Measurements from ENCODE around the gene WDR7.

WDR7 gene

DNA sequence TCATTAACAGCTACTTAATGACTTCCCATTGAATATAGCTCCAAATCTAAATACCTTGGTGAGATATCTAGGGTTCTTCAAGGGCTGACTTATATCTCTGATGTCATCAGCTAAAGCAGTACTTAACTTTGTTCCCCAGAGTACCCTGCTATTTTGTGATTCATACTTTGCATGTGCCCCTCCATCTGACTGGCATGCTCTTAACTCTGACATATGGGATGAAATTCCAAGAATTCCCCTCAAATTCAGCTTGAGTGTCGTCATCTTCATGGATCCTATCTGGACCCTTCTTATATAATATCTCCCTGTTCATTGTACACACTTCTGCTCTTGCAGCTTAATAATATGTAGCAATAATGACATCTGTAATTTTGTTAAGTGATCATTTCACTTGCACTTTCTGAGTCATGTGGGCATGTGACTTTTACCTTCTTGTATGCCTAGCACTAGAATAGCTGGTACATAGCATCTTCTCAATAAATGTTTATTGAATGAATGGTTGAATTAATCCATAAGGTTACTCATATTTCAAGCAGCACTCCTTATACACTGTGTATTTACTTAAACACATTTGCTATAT lies 172.9 kb downstream of the WDR7 start:
- DNase-seq (ENCODE audit: low read depth, low spot score) = no peak
- TF ChIP-seq, protein P1, sequence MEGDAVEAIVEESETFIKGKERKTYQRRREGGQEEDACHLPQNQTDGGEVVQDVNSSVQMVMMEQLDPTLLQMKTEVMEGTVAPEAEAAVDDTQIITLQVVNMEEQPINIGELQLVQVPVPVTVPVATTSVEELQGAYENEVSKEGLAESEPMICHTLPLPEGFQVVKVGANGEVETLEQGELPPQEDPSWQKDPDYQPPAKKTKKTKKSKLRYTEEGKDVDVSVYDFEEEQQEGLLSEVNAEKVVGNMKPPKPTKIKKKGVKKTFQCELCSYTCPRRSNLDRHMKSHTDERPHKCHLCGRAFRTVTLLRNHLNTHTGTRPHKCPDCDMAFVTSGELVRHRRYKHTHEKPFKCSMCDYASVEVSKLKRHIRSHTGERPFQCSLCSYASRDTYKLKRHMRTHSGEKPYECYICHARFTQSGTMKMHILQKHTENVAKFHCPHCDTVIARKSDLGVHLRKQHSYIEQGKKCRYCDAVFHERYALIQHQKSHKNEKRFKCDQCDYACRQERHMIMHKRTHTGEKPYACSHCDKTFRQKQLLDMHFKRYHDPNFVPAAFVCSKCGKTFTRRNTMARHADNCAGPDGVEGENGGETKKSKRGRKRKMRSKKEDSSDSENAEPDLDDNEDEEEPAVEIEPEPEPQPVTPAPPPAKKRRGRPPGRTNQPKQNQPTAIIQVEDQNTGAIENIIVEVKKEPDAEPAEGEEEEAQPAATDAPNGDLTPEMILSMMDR (IDR thresholded peaks at IDR 0.05; ENCODE audit: low read depth, low read length) = no peak
- in situ Hi-C loops (cut with HindIII; ENCODE audit: low sequenced_read_pairs) = no loop called here
- no peak overlapping the region for H3K4me3 ChIP-seq (ENCODE audit: low read depth, low read length)

DNA sequence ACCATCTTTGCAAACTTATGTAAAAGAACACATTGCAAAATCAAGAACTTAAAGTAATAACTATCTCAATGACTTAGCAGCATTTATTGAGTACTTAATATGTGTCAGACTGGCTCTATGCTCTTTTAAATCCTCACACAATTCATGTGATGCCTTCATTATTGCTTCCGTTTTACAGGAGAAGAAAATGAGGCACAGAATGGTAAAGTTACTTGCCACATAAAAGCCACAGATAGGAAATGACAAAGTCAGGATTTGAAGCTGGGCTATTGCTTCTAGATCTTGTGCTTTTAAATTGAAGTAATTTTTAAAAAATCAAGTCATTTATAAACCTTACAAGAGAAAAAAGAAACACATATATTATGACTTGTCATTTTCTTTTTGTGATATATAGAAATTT lies 174.2 kb downstream of the WDR7 start:
- in situ Hi-C loops (cut with HindIII; ENCODE audit: low sequenced_read_pairs) = no loop called here
- no peak for DNase-seq (ENCODE audit: low read depth, low spot score)
- TF ChIP-seq, protein P1 (IDR thresholded peaks at IDR 0.05; ENCODE audit: low read depth, low read length) = no peak
- no peak overlapping the region for H3K4me3 ChIP-seq (ENCODE audit: low read depth, low read length)

DNA sequence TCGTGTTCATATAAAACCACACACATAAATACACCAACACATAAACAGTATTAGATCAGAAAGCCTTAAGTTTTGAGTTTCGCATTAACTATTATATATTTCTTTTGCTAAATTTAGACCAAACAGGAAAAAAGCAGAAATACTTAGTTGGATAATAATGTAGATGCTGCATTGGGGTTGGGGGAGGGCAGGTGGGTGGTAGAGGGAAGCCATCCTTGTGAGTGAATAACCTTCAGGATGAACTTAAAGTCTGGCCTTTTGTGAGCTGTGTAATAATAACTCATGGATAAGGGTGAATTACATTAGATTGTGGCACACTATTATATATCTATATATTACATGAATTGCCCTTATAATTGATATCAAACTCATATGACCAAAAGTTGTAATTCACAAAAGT lies 174.7 kb downstream of the WDR7 start:
- in situ Hi-C loops (cut with HindIII; ENCODE audit: low sequenced_read_pairs) = no loop called here
- TF ChIP-seq, protein P1 (IDR thresholded peaks at IDR 0.05; ENCODE audit: low read depth, low read length) = no peak
- DNase-seq (ENCODE audit: low read depth, low spot score) = no peak

DNA sequence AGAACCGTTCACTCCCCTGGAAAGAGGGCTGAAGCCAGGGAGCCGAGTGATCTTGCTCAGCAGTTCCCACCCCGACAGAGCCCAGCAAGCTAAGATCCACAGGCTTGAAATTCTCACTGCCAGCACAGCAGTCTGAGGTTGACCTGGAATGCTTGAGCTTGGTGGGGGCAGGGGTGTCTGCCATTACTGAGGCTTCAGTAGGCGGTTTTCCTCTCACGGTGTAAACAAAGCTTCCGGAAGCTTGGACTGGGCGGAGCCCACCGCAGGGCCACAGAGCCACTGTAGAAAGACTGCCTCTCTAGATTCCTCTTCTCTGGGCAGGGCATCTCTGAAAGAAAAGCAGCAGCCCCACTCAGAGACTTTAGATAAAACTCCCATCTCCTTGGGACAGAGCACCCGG lies 180.8 kb downstream of the WDR7 start:
- TF ChIP-seq, protein P1 (IDR thresholded peaks at IDR 0.05; ENCODE audit: low read depth, low read length) = no peak
- H3K4me3 ChIP-seq (ENCODE audit: low read depth, low read length) = no peak overlapping the region
- in situ Hi-C loops (cut with HindIII; ENCODE audit: low sequenced_read_pairs) = no loop called here
- DNase-seq (ENCODE audit: low read depth, low spot score) = peak; percentile 47

More for the DNA sequence above, 174.7 kb downstream of the WDR7 start:
- H3K4me3 ChIP-seq (ENCODE audit: low read depth, low read length) = no peak overlapping the region

DNA sequence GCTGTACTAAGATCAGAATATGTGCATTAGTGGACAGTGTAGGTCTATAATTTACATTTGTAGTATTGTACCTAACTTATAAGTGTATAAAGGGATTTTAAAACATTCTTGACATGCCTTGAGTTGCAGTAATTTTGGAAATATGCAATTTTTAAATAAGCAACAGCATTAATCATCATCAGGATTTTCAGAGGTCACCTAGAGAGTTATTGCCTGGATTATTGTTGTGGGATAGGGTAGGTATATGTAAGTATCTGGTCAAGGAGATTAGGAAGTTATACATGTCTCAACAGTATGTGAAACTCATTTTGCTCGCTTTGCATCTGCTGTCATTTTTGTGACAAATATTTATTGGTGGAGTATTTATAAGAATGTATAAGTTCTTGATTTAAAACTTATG lies 184.2 kb downstream of the WDR7 start:
- H3K4me3 ChIP-seq (ENCODE audit: low read depth, low read length) = no peak overlapping the region
- no peak for DNase-seq (ENCODE audit: low read depth, low spot score)
- in situ Hi-C loops (cut with HindIII; ENCODE audit: low sequenced_read_pairs) = no loop called here

DNA sequence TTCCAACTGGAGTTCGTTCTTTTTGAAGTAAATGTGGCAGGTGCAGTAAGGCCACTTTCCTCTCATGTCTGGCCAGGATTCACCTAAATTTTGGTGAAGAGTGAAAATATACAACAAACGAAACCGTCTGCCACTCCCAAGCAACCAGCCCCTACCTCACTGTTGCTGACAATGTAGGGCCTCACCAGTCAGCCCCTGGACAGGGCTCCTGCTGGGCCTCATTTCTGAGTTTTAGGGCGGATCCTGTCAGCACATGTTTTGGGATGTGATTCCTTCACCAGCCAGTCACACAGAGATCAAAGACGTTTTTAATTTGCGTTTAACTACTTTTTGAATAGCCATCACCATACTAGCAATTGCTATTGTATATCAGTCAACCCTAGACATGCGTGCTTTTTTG lies 185.0 kb downstream of the WDR7 start:
- no peak overlapping the region for H3K4me3 ChIP-seq (ENCODE audit: low read depth, low read length)
- in situ Hi-C loops (cut with HindIII; ENCODE audit: low sequenced_read_pairs) = no loop called here
- no peak for DNase-seq (ENCODE audit: low read depth, low spot score)
- TF ChIP-seq, protein P1 (IDR thresholded peaks at IDR 0.05; ENCODE audit: low read depth, low read length) = no peak

More for the DNA sequence above, 184.2 kb downstream of the WDR7 start:
- TF ChIP-seq, protein P1 (IDR thresholded peaks at IDR 0.05; ENCODE audit: low read depth, low read length) = no peak

Data from astrocyte of the spinal cord (primary cell).